ENCODE data around the gene CHID1.

CHID1 gene

GRCh38 chr11:897253-898142, 13.1 kb downstream of the CHID1 start:
- peaks cover 44% of the 10 kb centered on the region for H3K36me3 ChIP-seq (ENCODE audit: control insufficient read depth, low read length)
- H3F3A ChIP-seq (ENCODE audit: control insufficient read depth, insufficient read depth) = no peaks in the 10 kb centered on the region
- H3K9me2 ChIP-seq (replicated peaks; ENCODE audit: control insufficient read depth, low read length) = no peaks in the 10 kb centered on the region
- H3K79me2 ChIP-seq (ENCODE audit: control insufficient read depth, low read length) = no peaks in the 10 kb centered on the region
- H4K20me1 ChIP-seq (ENCODE audit: control insufficient read depth, insufficient read depth, low read depth, low read length) = no peaks in the 10 kb centered on the region
- H3K4me2 ChIP-seq (ENCODE audit: low read length) = no peak overlapping the region
- H3K27me3 ChIP-seq (ENCODE audit: control insufficient read depth, low read length) = no peaks in the 10 kb centered on the region
- TF ChIP-seq CTCF (IDR thresholded peaks at IDR 0.05; ENCODE audit: low read depth, low read length, poor library complexity, severe bottlenecking) = no peak
- TF ChIP-seq EZH2phosphoT487 (IDR thresholded peaks at IDR 0.05; ENCODE audit: borderline replicate concordance, low read length) = no peak
- H3K4me3 ChIP-seq (ENCODE audit: low read length) = no peak overlapping the region
- H3K27ac ChIP-seq (ENCODE audit: low read depth, low read length) = no peak overlapping the region
- no peaks in the 10 kb centered on the region for H3K4me1 ChIP-seq (ENCODE audit: control insufficient read depth, low read length)
- no peaks in the 10 kb centered on the region for H3K9me3 ChIP-seq (ENCODE audit: control insufficient read depth, insufficient read depth, low read length)

- Histone ChIP-seq H3K4me2 (ENCODE audit: low read length) (no peak overlapping the region), H3F3A (ENCODE audit: control insufficient read depth, insufficient read depth) (no peaks in the 10 kb centered on the region), H3K9me2 (replicated peaks; ENCODE audit: control insufficient read depth, low read length) (no peaks in the 10 kb centered on the region), H3K36me3 (ENCODE audit: control insufficient read depth, low read length) (peaks cover 24% of the 10 kb centered on the region), H3K27ac (ENCODE audit: low read depth, low read length) (no peak overlapping the region), H4K20me1 (ENCODE audit: control insufficient read depth, insufficient read depth, low read depth, low read length) (no peaks in the 10 kb centered on the region), H3K27me3 (ENCODE audit: control insufficient read depth, low read length) (no peaks in the 10 kb centered on the region), H3K79me2 (ENCODE audit: control insufficient read depth, low read length) (no peaks in the 10 kb centered on the region), H3K9me3 (ENCODE audit: control insufficient read depth, insufficient read depth, low read length) (no peaks in the 10 kb centered on the region), H3K4me3 (ENCODE audit: low read length) (no peak overlapping the region), H3K4me1 (ENCODE audit: control insufficient read depth, low read length) (no peaks in the 10 kb centered on the region)
- no peak for TF ChIP-seq CTCF (IDR thresholded peaks at IDR 0.05; ENCODE audit: low read depth, low read length, poor library complexity, severe bottlenecking)
- no peak for TF ChIP-seq EZH2phosphoT487 (IDR thresholded peaks at IDR 0.05; ENCODE audit: borderline replicate concordance, low read length)
Measured at GRCh38 chr11:895331-896110, 15.1 kb downstream of the CHID1 start.

- H3K4me3 ChIP-seq (ENCODE audit: low read length) = no peak overlapping the region
- no peak for TF ChIP-seq EZH2phosphoT487 (IDR thresholded peaks at IDR 0.05; ENCODE audit: borderline replicate concordance, low read length)
- peak; percentile 9 for TF ChIP-seq CTCF (IDR thresholded peaks at IDR 0.05; ENCODE audit: low read depth, low read length, poor library complexity, severe bottlenecking)
- no peaks in the 10 kb centered on the region for H3K9me3 ChIP-seq (ENCODE audit: control insufficient read depth, insufficient read depth, low read length)
- H3K27me3 ChIP-seq (ENCODE audit: control insufficient read depth, low read length) = no peaks in the 10 kb centered on the region
- no peaks in the 10 kb centered on the region for H3F3A ChIP-seq (ENCODE audit: control insufficient read depth, insufficient read depth)
- peaks cover 16% of the 10 kb centered on the region for H3K36me3 ChIP-seq (ENCODE audit: control insufficient read depth, low read length)
- H3K79me2 ChIP-seq (ENCODE audit: control insufficient read depth, low read length) = no peaks in the 10 kb centered on the region
- no peaks in the 10 kb centered on the region for H4K20me1 ChIP-seq (ENCODE audit: control insufficient read depth, insufficient read depth, low read depth, low read length)
- no peaks in the 10 kb centered on the region for H3K4me1 ChIP-seq (ENCODE audit: control insufficient read depth, low read length)
- no peak overlapping the region for H3K27ac ChIP-seq (ENCODE audit: low read depth, low read length)
- no peaks in the 10 kb centered on the region for H3K9me2 ChIP-seq (replicated peaks; ENCODE audit: control insufficient read depth, low read length)
- H3K4me2 ChIP-seq (ENCODE audit: low read length) = no peak overlapping the region
Measured at GRCh38 chr11:894575-895201, 15.9 kb downstream of the CHID1 start.
